Renal cortical epithelial cell (primary cell): ENCODE results near the gene ABHD6. TPM values are rescaled to one million over a fixed set of nuclear protein-coding genes. Genes with fewer than 3 reads are reported as not detected.
"Not testable (repeated sequence)": the region's sequence is repeated elsewhere in the genome, so short reads cannot be mapped to it uniquely, and the experiment has no call there.

Experiments
- DNase-seq: peaks from one replicate; pipeline ENCODE4 v3.0.0-alpha.2; 2011; ENCODE audit warnings: low read depth
- total RNA-seq: library from RNA; depleted of rRNA; stranded (reverse); fragments of >200 nt; gene quantifications from 2 replicates; pipeline ENCODE4 v1.2.3, GENCODE V29; 2014

Gene ABHD6, protein sequence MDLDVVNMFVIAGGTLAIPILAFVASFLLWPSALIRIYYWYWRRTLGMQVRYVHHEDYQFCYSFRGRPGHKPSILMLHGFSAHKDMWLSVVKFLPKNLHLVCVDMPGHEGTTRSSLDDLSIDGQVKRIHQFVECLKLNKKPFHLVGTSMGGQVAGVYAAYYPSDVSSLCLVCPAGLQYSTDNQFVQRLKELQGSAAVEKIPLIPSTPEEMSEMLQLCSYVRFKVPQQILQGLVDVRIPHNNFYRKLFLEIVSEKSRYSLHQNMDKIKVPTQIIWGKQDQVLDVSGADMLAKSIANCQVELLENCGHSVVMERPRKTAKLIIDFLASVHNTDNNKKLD
- 5.2 and 8.8 TPM in 2 replicates for total RNA-seq

DNA sequence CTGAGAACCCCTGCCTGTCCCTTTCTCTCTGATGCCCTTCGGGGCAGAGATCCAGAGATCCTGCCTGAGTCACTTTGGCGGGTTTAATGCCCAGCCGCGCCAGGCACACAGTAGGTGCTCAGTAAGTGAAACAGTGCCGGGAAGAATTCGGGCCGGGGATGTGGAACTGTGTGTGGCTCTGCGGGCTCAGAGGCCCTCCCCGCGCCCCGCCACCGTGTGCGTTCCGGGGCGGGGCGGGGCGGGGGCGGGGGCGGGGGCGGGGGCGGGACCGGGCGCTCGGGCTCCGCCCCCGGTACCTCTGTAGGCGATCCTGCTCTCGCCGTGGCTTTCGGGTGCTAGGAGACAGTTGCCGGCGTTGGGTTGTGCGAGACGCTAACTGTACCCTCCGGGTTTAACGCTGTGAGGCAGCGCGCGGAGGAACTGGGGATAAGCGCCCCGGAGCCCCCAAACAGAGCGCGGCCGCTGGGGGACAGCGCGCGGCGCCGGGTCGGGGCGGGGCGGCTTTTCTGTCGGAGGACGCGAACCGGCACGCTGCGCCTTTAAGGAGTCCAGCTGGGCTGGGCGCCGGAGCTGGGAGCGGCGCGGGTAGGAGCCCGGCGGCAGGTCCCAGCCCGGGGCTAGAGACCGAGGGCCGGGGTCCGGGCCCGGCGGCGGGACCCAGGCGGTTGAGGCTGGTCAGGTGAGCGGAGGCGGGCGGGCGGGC lies at the start of gene ABHD6:
ABHD6 (plus strand) TSS at position 555 of the 703 bp plus-strand sequence. CDS start 18,795 bp downstream, outside the sequence.
- DNase-seq, result no peak

DNA sequence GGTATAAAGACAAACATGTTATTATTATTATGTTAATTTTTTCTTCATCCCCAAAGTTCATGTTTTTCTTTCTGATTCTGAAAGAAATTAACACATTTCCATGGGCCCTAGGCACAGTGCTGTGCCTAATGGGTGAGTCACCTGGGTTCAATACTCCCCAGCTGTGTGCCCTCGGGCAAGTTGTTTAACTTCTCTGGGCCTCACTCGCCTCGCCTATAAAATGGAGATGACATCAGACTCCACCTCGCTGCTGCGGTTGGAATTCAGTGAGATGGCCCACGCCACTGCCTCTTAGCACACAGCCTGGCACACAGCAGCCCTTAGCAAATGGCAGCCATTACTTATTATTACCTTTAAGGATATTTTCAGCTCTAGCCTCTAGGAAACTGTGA lies 49.4 kb upstream of the ABHD6 start:
- DNase-seq, result no peak

DNA sequence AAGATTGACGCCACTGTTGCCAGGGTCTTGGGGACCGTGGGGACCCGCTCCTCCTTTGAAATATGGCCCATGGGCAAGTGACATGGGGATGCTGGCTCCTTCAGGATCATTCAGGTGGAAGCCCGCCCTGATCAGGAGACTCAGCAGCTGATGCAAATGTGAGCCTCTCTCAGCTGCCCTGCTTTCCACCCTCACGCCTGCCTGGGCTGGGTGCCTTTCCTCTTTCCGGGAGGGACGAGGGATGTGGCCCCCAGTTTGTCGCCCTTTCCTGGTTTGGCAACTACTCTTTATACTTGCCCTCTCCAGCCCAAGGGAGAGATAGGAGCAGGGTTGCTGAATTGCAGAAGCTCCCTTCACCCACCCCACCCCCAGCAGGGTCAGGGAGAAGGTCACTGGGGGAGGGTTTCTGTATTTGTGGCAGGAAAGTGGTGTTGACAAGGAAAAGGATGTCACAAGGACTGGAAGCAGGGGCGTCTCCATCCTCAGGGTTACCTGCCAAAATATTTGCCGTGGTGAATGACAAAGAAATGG lies 48.6 kb upstream of the ABHD6 start:
- DNase-seq, result no peak

DNA sequence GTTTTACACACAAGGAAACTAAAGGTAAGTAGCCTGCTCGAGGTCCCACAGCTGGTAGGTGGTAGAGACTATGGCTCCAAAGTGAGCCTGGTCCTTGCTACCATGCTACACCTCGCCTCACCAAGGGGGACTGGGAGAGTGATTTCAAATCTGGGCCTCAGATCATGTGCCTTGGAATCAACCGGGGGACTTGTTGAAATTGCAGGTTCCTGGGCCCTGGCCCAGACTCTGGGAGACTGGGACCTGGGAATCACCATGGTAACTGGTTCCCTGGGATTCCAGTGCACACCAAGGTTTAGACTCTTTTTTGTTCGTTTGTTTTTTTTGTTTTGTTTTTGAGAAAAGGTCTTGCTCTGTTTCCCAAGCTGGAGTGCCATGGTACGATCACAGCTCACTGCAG lies 47.9 kb upstream of the ABHD6 start:
- DNase-seq, result no peak

DNA sequence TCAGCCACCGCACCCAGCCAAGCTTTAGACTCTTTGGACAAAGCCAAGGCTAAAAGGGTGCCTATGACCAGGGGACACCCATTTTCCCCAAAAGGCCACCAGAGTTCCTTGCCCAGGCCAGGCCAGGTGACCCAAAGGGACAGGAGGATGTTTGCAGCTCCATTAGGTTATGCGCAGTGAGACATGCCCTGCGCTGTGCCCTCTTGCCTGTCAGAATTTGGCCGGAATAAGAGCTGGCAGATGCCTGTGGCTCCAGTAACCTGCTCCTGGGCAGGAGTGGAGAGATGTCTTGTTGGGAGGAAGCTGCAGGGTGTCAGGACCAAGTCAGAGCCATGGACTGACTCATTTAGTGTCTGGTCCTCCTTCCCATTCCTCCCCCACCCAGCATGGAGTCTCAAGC lies 47.3 kb upstream of the ABHD6 start:
- no peak for DNase-seq

DNA sequence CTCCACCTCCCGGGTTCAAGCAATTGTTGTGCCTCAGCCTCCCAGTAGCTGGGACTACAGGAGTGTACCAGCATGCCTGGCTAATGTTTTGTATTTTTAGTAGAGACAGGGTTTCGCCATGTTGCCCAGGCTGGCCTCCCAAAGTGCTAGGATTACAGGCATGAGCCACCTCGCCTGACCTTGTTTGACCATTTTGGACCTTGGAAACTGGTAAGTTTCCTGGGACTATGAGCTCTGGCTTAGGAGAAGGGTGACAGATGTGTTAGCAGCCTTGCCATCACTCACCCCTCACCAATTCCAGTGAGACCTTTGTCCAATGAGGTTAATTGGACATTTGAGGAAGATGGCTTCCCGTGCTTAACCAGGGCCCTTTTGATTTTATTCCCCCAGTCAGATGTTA lies 46.7 kb upstream of the ABHD6 start:
- no peak for DNase-seq

DNA sequence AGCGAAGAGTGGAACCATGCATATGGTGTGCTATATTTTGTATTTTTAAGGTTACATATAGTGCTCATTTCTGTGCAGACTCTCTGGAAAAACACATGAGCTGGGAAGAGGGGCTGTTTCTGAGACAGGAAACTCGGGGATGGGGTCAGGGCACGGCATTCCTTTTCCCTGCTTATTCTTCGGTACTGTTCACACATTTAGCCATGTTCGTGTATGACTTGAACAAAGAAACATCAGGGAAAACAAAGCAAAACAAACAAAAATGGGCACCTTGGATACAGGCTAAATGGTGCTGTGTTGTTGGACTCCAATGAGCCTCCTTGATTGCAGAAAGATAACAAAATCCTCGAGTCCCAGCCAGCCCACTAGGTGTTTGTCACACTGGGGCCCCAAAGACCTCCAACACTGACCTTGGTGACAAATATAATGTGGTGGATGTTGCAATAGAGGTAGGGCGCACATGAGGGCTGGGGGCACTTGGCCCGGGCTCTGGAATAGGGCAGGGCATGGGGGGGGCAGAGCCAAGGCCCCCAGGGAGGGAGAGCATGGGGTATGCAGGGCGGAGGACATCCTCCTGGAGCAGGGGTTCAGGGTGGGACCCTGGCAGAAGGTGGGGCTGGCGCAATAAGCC lies 46.1 kb upstream of the ABHD6 start:
- no peak for DNase-seq

DNA sequence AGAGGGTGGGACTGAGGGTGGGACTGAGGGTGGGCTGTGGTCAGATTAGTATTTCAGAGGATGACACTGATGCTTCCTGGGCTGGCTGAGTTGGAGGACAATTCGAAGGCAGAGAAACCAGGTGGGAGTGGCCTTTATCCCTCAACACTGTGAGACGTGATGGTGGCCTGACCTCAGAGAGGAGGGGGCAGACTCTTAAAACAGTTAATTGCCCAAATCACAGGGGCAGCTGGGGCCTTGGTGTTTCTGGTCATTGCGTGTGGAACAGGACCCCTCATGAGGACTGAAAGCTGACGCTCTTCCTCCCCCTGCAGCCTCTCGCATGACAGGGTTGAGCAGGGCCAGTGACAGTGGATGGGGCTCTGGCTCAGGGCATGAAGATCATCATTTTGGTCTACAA lies 45.5 kb upstream of the ABHD6 start:
- DNase-seq, result no peak

DNA sequence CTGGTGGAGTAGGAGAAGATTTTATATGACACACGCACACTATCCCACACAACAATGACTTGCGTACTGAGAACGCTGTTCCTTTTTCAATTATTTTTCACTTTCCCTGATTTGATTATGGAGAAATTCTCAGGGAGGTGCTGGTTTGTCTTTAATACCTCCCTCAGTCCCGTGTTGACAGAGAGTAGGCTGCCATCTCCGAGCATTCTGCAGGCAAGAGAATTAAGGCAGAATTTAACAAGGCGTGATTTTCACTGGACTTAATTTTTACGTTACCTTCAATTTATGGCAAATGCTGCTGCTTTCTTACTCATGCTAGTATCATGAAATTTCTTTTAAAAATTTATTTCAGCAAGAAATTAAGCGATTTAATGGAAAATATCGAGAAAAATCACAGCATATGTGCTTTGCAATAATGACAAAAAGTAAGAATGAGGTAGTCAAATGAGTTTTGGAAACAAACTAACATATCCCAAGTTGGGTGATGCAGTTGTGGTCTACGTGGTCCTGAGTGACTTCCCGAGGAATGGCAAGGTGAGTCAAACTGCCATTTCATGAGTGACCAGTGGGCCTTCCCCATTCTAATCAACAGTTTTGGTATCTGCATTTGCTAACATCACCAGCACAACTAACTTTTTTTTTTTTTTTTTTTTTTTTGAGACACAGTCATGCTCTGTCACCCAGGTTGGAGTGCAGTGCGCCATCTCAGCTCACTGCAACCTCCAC lies 43.7 kb upstream of the ABHD6 start:
- no peak for DNase-seq

DNA sequence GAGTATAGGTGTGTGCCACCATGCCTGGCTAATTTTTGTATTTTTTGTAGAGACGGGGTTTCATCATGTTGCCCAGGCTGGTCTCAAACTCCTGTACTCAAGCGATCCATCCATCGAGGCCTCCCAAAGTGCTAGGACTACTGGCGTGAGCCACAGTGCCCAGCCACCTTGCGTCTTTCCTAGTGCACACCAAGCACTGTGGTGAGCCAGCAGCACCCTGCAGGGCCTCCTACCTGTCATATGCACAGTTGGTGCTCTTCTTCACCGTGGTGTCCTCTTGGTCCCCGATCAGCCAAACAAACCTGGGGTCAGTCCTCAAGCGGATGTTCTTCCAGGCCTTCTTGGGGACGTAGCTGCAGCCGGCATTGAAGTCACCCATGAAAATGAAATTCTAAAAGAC lies 40.0 kb upstream of the ABHD6 start:
- no peak for DNase-seq

DNA sequence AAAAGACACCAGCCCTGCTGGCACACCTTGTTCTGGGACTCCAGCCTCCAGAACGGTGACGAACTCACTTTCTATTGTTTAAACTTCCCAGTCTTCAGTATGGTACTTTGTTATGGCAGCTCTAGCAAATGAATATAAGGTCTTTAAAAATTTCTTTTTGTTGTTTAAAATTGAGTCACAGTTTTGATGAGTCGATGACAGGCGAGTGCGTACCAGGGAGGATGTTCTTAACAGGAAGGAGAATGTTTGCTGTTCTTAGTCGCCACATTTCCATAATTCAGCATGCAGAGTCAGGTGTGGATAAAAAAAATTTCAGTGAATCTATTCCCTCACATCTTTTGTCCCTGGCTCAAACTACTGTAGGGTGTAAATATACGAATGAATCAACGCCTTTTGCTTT lies 39.2 kb upstream of the ABHD6 start:
- no peak for DNase-seq

DNA sequence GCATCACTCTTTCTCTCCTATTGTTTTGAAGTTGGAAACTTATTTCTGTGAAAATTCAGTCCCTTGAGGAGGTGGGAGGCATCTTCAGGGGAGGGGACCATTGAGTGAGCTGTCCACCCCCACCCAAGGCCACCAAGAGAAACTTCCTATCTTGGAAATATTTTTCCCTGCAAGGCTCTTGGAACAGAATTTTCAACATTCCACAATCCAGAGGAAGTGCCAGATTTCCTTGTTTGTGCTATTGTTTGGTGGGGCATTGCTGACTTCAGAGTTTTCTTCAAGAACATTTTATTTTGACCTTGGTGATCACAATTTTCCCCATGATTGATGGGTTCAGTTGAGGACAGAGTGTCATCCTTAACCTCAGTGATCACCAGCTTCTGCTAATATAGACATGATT lies 38.8 kb upstream of the ABHD6 start:
- DNase-seq, result no peak

DNA sequence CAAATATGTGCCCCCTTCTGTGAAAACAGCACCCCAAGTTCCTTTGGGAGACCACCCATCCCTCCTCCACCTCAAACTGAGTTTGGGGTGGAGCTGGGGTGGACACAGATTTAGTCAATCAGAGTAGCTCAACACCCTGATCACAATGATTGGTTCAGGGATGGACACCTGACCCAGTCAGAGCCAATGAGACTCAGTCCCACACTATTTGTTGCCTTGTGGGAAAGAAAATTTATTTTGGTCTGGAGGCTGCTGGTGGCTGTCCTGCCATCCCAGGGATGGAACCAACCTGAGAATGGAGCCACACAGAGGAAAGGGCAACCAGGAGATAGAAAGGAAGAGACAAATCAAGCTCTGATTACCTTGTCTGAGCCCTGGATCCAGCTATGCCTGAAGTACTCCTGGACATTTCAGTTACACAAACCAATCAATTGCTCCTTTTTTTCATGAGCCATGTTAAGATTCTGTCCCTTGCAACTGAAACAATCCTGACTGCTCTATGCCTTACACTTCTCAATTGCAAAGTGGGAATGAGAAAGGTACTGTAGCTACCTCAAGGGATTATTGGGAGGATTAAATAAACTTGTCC lies 37.4 kb upstream of the ABHD6 start:
- DNase-seq, result no peak

DNA sequence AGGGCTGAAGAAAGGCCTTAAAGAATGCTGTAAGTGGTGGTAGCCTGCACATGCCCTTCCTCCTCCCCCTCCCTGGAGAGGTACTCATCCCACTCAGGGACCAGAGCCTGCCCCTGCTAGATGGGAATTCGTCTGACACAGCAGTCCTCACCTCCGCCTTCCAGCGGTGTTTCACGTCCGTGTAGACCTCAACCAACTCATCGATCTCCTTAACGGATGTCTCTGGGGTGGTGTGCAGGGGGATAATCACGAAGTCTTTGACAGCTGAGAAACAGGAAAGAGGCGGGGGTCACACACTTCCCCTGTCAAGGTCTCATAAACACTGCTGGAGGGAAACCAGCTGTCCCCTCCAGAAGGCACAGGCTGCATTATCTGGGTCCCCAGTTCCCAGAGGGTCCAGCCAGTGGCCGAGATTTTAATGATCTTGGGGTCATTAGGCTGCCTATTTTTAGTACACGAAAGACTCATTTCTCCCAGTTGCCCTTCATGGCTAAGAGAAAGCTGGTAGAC lies 36.7 kb upstream of the ABHD6 start:
- no peak for DNase-seq

DNA sequence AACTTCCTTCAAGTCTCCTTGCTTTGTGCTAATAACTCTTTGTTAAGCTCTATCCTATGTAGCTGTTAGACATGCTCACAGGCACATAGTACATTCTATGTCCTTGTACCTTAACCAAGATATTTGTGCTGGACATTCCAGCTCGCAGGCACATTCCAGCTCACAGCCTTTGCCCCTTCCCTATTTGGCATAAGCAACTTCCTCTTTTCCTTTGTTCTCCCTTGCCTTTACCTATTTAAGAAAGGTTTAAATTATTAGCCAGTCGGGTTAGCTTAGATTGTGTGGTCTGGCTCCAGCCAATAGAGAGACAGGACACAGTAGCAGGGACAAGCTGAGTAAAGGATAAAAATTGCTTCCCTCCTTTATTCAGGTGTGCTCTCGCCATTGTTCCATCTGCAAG lies 36.1 kb upstream of the ABHD6 start:
- DNase-seq, result not testable (repeated sequence)

DNA sequence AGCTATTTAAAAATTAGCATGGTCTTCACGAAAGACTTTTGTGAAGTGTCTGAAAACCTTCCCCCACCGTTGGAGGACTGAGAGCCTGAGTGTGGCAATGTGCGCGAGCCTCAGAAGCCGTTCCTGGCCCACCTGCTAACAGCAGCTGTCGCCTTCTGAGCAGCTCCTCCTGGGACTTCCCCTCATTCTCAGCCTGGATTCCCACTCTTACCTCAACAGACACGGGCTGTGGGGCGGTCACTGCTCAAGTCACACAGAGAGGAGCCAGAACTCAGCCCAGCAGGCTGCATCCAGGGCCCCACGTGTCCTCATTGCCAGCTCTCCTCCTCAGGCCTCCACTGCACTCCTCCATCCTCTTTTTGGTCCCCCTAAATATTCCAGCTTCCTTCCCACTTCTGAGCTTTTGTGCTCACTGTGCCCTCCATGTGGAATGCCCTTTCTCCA lies 34.7 kb upstream of the ABHD6 start:
- DNase-seq, result no peak

DNA sequence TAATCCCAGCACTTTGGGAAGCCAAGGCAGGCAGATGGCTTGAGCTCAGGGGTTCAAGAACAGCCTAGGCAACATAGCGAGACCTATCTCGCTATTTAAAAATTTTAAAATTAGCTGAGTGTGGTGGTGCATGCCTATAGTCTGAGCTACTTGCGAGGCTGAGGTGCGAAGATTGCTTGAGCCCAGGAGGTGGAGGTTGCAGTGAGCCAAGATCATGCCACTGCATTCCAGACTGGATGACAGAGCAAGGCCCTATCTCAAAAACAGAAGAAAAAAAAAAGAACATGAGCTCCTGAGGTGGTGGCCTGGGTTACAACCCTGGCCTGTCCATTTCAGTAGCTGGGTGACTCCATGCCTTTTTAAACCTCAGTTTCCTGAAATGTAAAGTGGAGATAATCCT lies 34.1 kb upstream of the ABHD6 start:
- no peak for DNase-seq

DNA sequence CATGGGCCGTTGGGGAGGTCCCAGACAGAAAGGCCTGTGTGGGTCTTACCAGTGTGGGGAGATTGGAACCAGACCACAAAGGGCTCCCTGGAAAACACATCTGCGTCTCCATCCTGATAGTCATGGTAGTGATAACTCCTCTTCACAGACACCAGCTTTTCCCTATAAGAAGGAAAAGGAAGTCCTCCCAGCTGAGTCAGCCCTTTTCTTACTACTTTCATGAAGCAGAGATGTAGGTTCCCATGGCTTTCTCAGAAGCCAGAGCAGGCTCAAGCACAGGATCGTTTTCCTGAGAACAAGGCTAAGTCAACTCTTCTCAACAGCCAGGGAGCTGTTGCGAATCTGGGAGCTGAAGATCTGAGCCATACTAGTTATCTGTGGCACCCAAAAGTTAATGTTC lies 32.9 kb upstream of the ABHD6 start:
- DNase-seq, result no peak

DNA sequence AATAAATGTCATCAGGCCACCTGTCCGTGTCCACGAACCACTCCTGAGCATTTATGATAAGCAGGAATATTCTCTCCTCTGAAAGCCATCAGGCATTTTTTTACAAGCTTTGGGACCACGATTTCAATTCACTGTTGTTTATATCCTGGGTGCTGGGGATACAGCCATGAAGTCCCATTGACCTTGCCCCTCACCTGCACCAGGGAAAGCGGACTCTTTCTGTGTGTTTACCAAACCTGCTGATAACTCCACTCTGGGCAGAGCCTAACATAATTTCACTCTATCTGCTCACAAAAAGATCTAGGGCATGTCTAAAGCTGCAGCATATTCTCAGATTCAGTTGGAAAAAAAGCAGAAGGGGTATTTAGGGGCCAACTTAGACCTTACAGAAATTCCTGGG lies 31.6 kb upstream of the ABHD6 start:
- no peak for DNase-seq

DNA sequence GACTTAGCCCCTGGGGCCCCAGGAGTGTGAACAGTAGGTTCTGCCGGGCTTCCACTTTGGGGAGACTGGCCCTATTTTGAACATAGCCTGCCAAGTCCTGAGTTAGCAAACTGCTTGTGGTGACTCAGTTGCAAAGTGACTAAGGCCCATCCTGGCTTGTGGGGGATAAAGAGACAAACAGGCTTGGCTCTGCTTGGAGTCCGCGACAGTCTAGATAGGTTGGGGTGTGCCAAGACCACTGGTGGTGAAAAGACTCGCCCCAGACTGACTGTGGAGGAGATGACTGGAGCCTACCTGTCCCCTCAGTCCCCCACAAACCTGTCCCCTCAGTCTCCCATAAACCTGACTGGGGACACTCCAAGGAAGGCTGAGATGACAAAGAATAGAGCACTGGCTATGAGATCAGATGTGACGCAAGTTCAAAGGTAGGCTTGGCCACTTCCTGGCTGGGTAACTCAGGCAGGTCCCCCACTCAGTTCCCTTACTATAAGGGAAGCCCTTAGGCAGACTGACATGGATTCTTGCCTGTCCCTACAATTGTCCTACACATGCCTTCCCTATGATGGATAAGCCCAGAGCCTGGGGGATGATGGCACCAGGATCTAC lies 31.1 kb upstream of the ABHD6 start:
- DNase-seq, result peak; percentile 10

DNA sequence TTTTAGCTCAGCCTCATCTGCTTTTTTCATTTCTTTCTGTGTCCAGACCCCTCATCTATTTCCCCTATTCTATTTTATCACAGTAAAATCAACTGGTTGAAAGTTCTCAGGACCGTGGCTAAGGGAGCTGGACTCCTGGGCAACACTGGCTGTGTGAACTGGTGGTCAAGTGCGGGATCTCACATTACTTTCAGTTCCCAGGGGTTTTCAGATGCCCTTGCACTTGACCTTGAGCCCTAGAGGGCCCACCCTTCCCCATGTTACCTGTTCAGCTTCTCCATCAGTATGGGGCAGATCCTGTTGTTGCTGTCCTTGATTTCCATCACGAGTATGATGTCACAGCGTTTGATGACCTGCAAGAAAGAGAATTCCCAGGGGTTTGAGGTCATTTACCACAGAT lies 29.6 kb upstream of the ABHD6 start:
- DNase-seq, result no peak
